Astrocyte of the cerebellum (primary cell): ENCODE measurements around the gene SLC6A16.
A peak's percentile ranks its signal among the peaks of the same experiment; 100 is the strongest.
"Not testable (repeated sequence)": the region's sequence is repeated elsewhere in the genome, so short reads cannot be mapped to it uniquely, and the experiment has no call there.

Experiments
- DNase-seq: peaks from one replicate; pipeline ENCODE4 v3.0.0-alpha.2; 2011; ENCODE audit warnings: low read depth
- H3K4me3 ChIP-seq: 2 replicates; pipeline ENCODE4 v1.5.1; 2011; ENCODE audit warnings: mild to moderate bottlenecking, low read depth, low read length, moderate library complexity
- CTCF ChIP-seq: IDR thresholded peaks from 2 replicates; pipeline ENCODE4 v1.5.1; 2012; ENCODE audit warnings: low read length, low read depth, moderate library complexity, mild to moderate bottlenecking; ENCODE audit errors: missing control alignments
- in situ Hi-C: cut with HindIII; loops from 2 replicates; pipeline ENCODE4 v1.10.0; 2017; ENCODE audit warnings: low sequenced_read_pairs

Gene SLC6A16

GRCh38 chr19:49309087-49309486 is 15.9 kb downstream of the SLC6A16 start:
- in situ Hi-C loops = no loop called here
- no peak overlapping the region for H3K4me3 ChIP-seq
- TF ChIP-seq CTCF = no peak
- DNase-seq = no peak

DNA sequence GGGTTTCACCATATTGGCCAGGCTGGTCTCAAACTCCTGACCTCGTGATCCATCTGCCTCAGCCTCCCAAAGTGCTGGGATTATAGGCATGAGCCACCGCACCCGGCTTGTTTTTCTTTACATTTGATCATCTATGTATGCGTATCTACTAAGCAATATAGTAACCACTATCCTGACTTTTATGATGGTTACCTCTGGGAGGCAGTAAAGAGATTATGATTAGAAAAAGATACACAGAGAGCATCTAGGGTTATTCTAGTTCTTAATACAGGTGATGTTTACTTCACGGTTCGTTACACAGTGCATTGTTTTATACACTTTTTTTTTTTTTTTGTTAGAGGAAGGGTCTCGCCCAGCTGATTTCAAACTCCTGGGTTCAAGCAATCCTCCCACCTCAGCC is 18.3 kb downstream of the SLC6A16 start:
- in situ Hi-C loops, H3K4me3 ChIP-seq, DNase-seq: not testable (repeated sequence)

- no peak for DNase-seq
- no peak overlapping the region for H3K4me3 ChIP-seq
- TF ChIP-seq CTCF = no peak
- in situ Hi-C loops = no loop called here
Observed at GRCh38 chr19:49301866-49302252, 23.1 kb downstream of the SLC6A16 start.

DNA sequence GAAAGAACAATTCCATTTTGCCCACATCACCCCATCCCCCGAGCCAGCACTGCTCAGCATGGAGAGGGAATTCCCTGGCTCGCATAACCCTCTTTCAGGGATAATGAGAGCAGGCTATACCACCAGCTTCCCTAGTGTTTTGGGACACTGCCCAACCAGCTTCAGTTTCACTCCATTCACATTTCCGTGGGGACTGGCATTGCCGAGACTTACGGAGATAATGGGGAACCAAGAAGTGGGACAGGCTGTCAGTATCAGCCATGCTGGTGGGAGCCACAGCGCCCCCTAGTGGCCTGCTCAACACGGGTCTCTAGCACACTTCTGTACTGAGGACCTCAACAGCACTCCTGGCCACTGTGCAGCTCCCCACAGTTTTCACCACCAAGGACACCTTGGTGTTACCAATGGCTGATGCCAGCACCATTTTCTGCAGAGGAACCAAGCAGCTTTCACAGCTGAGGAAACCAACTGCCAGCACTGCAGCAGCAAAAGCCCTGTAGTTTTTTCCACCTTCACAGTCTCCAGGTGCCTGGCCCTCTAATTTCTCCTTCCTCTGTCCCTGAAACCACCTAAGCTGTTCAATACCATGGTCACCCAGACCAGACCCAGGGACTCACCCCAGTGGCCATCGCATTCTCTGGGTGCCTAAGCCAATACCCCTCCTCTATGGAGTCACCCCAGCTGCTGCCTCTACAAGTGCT is 23.7 kb downstream of the SLC6A16 start:
- H3K4me3 ChIP-seq = no peak overlapping the region
- TF ChIP-seq CTCF = peak; percentile 86
- in situ Hi-C loops = no loop called here
- peak; percentile 4 for DNase-seq

DNA sequence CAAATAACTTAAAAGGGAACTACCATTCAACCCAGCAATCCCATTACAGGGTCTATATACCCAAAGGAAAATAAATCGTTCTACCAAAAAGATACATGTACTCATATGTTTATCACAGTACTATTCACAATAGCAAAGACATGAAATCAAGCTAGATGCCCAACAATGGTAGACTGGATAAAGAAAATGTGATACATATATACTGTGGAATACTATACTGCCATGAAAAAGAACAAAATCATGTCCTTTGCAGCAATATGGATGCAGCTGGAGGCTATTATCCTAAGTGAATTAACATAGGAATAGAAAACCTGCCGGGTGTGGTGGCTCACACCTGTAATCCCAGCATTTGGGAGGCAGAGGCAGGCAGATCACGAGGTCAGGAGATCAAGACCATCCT is 26.3 kb downstream of the SLC6A16 start:
- H3K4me3 ChIP-seq, in situ Hi-C loops, DNase-seq: not testable (repeated sequence)

DNA sequence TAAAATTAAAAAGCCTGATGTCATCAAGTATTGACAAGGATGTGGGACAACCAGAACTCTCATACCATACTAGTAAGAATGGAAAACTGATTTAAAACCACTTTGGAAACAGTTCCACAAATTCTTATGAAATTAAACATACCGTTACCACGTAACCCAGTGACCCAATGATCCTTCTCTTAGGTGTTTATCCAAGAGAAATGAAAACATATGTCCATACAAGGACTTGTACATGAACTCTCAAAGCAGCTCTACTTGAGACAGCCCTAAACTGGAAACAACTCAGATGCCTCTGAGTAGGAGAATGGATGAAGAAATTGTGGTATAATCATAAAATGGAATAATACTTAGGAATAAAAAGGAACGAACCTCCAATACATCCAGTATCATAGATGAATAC is 27.6 kb downstream of the SLC6A16 start:
- H3K4me3 ChIP-seq = no peak overlapping the region
- no peak for TF ChIP-seq CTCF
- in situ Hi-C loops = no loop called here
- DNase-seq = no peak

DNA sequence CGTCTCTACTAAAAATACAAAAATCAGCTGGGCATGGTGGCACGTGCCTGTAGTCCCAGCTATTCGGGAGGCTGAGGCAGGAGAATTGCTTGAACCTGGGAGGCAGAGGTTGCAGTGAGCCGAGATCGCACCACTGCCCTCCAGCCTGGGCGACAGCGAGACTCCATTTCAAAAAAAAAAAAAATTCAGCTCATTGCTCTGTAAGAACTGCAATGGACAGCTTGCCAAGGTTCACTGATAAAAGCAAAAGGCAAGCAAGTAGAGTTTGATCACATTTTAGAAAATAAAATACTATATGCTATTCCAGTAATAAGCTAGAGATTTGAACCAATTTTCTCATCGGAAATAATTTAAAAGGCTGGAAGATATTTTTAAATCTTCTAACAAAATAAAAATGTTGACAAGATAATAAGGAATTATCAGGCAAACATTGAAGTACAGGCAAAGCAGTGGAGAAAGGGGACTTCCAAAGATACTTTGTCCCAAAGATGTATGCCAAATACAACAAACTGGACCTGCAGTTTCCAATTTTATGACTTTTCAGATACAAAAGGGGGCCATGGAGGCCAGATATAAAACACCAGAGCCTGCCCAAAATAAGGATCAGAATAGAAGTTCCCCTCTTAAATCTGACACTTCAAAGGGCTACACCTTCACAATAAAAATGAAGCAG is 29.6 kb downstream of the SLC6A16 start:
- H3K4me3 ChIP-seq = no peak overlapping the region
- TF ChIP-seq CTCF = no peak
- DNase-seq = no peak
- in situ Hi-C loops = no loop called here
